Dermis microvascular lymphatic vessel endothelial cell (primary cell): ENCODE results near the gene ECI1. TPM values are rescaled to one million over a fixed set of nuclear protein-coding genes. Genes with fewer than 3 reads are reported as not detected.

Source experiments
- DNase-seq, 2 donors: peaks; one replicate each; pipeline versions ENCODE4 v3.0.0 to v3.0.0-alpha.2; 2010; ENCODE audit warnings: low read depth in 2 of 2
- total RNA-seq: library from RNA; depleted of rRNA; stranded (reverse); fragments of >200 nt; gene quantifications from 2 replicates; pipeline ENCODE4 v1.2.1, GENCODE V29; 2014

Gene ECI1
- total RNA-seq, 1 donor from 2014 or later, result 31.8 TPM

DNA sequence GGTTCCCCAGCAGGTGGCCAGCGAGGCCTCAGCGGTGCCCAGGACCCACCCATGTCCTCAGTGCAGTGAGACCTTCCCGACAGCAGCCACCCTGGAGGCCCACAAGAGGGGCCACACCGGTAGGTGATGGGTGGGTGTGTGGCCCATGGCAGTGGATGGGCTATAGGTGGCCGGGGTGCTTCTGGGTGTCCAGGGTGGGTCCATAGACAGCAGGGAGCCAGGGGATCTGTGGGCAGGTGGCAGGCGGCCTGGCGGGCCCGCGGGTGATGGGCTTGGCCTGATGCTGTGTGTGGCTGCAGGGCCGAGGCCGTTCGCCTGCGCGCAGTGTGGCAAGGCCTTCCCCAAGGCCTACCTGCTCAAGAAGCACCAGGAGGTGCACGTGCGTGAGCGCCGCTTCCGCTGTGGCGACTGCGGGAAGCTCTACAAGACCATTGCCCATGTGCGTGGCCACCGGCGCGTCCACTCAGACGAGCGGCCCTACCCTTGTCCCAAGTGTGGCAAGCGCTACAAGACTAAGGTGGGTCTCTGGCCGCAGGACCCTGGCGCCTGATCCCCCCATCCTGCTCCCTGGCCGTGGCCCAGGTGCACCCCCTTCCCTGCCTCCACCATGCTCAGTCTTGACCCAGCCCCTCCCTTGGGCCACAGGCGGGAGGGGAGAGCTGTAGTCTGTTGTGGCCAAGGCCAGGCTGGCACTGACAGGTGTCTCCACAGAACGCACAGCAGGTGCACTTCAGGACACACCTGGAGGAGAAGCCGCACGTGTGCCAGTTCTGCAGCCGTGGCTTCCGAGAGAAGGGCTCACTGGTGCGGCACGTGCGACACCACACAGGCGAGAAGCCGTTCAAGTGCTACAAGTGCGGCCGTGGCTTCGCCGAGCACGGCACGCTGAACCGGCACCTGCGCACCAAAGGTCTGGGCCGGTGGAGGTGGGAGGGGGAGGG, 17.2 kb downstream of the ECI1 start:
- no peak for DNase-seq

DNA sequence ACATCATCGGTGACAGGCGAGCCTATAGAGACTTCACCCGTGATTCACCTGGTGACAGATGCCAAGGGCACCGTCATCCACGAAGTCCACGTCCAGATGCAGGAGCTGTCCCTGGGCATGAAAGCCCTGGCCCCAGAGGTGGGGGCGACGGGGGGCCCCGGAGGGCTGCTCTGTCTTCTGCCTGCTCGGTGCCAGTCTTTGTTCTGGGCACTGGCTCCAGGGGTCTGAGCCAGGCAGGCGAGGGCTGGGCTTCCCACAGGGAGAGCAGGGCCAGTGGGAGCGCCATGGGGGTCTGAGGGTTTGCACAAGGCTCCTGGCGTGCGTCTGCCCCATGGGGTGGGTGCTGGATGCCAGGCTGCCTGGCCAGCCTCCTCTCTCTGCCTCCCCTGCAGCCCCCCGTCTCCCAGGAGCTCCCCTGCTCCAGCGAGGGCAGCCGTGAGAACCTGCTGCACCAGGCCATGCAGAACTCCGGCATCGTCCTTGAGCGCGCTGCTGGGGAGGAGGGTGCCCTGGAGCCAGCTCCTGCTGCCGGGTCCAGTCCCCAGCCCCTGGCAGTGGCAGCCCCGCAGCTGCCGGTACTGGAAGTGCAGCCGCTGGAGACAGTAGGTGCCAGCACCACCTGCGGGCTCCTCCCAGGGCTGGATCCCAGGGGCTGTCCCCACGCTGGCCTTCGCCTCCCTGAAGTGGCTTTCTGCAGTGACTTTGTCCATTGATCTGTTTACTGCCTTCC, 18.2 kb downstream of the ECI1 start:
- no peak for DNase-seq

DNA sequence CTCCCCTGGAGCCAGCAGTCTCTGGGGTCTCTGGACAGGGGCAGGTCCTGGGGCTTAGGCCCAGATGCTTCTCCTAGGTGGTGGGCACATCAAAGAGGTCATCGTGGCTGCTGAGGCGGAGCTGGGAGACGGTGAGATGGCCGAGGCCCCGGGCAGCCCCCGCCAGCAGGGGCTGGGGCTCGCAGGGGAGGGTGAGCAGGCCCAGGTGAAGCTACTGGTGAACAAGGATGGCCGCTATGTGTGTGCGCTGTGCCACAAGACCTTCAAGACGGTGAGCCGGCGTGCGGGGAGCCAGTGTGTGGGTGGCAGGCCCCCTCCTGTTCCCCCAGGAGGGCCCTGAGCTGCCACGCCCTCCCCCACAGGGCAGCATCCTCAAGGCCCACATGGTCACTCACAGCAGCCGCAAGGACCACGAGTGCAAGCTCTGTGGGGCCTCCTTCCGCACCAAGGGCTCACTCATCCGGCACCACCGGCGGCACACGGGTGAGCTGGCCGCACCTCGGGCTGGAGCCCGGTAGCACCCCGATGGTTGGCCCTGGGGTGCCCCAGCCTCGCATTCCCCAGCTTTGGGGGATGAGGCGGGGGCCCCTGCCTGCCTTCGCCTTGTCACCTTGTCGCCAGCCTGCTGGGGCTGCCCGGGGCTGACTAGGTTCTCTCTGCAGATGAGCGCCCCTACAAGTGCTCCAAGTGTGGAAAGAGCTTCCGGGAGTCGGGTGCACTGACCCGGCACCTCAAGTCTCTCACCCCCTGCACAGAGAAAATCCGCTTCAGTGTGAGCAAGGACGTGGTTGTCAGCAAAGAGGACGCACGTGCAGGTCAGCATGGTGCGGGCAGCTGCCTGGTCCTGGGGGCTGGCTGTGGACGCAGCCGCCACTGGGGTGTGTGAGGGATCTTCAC, 19.0 kb downstream of the ECI1 start:
- DNase-seq, result no peak

DNA sequence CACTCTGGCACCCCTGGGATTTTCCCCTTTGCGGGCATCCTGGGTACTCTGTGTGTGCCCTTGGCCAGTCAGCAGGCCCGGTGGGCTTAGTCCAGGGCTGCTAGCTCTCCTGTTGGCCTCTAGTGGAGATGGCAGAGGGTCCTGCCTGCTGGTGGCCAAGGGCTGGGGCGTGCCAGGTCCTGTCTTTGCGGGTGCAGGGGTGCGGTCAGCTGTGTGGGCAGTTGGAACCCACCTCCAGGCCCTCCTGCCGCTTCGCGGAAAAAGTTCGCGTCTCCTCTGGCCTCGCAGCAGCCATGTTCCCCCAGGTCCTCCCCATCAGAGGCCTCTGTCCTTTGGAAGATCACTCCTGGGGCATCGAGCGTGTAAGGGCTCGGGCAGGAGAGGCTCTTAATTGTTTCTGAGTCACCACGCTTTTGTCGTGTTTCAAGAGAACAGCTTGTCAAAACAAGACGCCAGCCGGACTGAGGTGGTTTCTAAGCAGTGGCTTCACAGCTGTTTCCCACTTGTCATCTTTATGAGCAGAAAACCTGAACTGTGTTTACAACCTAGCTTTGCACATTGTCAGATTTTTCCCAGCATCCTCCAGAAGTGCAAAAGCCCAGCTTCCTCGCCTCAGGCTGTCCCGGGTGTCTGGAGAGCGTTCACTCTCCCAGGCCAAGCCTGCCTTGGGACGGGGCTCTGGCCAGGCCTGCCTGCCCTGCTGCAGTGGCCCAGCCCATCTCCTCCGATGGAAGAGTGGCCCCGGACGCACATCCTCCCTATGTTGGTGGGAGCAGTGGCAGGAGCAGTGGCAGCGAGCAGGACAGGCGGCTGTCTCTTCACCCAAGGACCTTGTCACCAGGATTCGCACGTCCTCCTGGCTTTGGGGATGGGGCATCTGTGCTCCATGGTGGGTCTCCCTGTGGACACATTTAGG, 20.1 kb downstream of the ECI1 start:
- no peak for DNase-seq

DNA sequence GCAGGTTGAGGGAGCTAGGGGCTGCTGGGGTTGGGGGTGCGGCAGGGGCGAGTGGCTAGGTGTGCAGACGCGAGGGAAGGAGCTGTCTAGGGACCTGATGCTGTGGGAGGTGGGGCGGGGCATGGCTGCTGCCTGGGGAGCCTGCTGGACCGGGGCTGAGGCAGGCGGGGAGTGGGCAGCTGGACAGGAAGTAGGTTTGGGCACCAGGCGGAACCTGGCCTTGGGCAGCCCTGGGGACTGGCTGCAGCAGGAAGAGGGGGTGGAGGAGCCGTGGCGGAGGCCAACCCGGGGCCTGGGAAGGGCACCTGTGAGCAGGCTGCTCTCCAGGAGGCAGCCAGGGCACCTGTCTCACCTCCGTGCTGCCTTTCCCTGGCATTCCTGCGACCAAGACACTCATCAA, 21.0 kb downstream of the ECI1 start:
- no peak for DNase-seq

DNA sequence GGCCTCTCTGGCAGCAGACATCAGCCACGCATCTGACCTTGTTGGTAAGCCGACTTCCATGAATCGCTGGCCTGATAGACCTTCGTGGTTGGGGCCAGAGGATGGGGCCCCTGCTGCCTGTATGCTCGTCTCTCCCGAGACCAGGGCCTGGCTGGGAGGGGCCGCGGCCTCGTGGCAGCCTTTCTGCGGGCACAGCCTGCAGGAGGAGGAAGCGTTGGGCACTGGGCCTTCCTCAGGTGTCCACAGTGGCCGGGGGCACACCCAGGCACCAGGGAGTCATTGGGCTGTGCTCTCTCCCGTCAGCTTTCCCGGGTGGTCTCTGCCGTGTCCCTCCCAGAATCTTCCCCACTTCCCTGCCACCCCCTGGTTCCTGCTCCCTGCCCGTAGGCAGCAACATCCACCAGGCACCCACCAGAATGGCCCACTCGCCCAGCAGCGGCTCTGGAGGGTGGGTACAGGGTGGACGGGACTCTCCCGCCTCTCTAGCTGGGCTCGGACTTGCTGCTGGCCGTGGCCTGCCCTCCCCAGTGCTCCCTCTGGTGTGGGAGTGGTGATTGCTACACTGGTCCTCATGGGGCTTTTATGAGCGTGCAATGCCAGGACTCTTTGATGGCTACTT, 21.6 kb downstream of the ECI1 start:
- no peak for DNase-seq

DNA sequence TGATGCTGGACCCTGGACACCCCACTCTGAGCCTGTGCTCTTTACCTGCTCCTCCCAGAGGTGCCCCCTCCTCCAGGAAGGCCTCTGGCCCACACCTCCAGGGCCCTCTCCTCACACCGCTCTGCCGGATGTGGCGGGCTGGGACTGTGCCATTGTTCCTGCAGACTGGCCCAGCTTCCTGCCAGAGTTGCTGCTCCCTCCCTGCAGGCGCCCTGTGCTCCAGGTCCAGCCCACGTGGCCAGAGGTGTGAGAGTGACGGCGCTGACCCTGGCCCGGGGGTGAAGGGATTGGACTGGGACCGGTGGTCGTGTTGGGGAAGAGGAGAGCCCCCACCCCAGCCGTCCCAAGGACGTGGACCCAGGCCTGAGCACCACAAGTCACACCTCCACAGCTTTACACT, 22.3 kb downstream of the ECI1 start:
- DNase-seq, result no peak

DNA sequence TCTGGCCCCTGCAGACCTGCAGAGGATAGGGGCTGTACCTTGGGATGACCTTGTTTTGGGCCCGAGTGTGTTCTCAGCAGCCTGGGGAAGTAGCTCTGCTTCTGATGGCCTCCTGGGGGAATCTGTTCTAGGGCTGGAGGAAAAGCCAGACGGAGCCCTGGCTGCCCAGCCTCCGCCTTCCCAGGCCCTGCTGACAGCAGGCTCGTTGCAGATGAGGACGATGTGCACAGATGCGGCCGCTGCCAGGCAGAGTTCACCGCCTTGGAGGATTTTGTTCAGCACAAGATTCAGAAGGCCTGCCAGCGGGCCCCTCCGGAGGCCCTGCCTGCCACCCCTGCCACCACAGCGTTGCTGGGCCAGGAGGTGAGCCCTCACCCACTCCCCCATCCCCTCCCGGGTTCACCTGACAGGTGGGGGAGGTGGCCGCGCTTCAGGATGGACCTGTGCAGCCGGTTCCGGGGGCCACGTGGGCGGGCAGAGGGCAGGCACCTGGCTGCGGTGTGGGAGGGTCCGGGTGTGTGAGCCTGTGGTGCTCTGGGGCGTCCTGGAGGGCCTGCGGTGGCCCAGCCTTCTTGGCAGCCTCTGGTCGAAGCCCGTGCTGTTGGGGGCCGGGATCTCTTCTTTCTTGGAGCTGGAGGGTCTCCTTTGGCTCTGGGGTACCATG, 23.1 kb downstream of the ECI1 start:
- no peak for DNase-seq

DNA sequence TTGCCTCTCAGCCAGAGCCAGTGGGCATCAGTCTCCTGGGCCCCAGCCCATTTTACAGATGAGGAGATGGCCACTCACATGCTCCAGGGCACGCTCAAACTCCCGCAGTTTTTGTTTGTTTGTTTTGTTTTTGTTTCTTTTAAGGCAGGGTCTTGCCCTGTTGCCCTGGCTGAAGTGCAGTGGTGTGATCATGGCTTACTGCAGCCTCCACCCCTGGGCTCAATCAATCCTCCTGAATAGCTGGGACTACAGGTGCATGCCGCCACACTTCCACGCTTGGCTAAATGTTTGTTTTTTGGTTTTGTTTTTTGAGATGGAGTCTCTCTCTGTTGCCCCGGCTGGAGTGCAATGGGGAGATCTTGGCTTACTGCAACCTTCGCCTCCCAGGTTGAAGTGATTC, 24.5 kb downstream of the ECI1 start:
- no peak for DNase-seq

DNA sequence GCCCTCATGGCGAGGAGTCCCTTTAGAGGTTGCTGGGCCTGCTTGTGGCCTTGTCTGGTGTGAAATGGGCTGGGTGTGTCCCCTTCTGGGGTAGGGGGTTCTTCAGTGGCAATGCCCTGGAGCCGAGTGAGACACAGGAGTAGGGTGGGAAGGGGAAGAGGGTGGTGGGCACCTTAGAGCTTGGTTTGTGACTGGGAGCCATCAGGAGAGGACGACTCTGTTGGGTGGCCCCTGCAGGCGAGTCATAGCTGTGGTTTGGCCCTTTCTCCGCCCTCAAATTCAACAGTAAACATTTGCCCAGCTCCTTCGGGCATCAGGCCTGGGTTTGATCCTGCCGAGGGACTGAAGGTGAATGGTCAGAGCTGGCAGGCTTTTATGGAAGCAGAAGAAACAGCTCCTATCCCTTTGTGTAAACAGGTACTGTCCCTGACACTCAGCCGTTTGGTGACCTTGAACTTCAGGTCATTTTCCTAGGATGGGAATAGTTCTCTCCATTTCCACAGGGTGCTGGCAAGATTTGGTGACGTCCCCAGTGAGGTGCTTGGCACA, 25.1 kb downstream of the ECI1 start:
- no peak for DNase-seq

DNA sequence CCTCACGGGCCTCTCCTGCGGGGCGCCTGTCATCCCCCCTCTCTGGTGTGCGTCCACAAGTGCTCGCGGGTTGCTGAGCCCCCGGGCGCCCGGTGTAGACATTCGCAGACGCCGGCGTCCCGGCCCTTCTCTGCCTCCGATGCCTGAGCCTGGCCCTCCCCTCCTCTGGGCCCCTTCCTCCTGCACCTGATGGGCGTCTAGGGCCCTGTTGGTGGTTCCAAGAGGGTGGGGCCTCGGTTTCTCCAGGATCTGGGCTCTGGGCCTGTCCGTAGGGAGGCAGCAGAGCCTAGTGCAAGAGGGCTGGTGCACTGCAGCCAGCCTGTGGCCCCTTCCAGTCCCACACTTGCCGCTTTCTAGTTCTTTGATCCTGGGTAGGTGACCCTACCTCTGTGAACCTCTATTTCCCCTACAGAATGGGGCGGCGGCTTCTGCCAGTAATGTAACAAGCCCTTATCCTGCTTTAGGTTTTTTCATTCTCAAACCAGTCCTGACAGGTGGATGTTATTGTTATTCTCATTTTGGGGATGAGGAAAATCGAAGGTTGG, 27.4 kb downstream of the ECI1 start:
- peak; percentile 41 to 81 for DNase-seq

DNA sequence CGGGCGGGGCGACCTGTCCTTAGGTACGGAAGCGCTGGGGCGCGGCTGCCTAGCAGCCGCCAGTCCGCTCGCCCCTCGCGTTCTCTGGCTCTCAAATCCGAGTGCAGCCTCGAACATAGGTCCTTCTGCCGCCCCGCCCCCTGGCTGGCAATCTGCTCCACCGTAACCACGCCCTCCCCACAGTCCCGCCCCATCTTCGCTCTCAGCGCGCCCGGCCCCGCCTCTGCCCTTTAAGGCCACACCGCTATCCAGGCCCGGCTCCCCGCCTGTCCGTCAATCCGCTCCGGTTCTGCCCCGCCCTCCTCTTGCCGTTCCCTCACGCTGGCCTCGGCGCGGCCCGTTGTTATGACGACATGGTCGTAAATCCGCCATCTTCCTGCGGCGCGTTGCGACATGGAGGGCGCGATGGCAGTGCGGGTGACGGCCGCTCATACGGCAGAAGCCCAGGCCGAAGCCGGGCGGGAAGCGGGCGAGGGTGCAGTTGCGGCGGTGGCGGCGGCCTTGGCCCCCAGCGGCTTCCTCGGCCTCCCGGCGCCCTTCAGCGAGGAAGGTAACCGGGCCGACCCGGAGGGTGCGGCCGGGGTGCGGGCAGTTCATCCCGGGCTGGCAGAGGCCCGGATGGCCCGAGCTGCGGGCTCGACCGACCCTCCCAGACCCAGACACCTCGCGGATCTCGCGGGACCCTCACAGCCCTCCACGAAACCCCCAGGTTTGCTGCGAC, 28.0 kb downstream of the ECI1 start, which contains the start of gene E4F1:
Gene E4F1 (plus strand): TSS at position 371 of the 721 bp plus-strand sequence. CDS start 23 bp downstream, at position 394.
- DNase-seq, result peak; percentile 98 to 100

DNA sequence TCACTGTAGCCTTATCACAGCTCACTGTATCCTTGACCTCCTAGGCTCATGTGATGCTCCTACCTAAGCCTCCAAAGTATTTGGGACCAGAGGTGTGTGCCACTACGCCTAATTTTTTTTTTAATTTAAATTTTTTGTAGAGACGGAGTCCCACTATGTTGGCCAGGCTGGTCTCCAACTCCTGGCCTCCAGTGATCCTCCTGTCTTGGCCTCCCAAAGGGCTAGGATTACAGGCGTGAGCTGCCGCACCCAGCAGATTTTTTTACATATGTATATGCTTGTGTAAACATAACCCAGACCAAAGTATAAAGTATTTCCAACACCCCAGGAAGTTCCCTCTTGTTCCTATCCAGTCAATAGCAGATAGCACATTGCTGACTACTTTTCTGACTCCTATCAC, 35.1 kb downstream of the ECI1 start:
- DNase-seq, result no peak

DNA sequence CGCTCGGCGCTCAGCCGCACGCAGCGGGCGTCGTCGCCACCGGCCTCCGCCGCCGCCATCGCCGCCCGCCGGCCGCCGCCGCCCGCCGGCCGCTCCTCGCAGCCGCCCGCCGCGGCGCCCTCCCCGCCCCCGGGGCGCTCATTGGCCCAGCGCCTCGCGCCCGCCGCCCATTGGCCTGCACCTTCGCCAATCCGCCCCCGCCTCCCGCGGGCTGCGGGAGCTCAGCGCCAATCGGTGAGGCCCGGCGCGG, 36.7 kb downstream of the ECI1 start, which contains the start of gene PGP:
Gene PGP (minus strand): TSS at position 122 of the 250 bp plus-strand sequence. CDS start 63 bp downstream, at position 59.
- no peak for DNase-seq

DNA sequence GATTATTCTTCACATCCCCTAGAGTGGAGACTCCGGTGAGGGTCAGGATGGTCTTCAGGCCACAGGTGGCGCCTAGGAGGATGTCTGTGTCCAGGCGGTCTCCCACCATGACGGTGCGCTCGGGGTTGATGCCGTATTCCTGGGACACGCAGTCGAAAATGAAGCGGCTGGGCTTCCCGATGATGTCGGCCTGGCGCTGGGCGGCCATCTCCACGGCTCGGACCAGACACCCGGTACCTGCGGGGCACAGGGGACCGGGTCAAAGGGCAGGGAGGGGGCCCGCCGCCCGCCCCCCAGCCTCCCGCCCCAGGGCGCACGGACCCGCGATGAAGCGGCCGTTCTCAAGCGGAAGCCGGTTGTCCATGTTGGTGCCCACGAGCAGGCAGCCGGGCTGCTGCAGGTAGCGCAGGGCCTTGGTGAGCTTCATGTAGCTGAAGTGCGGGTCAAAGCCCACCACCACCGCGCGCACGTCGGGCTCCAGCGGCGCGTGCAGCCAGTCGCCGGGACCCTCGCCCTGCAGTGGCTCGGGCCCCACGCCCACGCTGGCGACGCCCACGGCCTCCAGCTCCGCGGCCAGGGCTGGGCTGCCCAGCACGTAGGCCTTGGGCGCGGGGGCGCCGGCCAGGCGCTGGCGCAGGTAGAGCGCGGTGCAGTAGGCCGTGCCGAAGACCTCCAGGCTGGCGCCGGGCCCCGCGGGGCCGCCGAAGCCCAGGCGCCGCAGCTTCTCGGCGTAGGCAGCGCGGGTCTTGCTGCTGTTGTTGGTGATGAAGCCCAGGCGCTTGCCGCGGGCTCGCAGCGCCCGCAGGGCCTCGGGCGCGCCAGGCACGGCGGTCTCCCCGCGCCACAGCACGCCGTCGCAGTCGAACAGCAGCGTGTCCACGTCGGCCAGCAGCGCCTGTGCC, 37.3 kb downstream of the ECI1 start:
- DNase-seq, result peak in 1 of 2 donors; percentile 29

DNA sequence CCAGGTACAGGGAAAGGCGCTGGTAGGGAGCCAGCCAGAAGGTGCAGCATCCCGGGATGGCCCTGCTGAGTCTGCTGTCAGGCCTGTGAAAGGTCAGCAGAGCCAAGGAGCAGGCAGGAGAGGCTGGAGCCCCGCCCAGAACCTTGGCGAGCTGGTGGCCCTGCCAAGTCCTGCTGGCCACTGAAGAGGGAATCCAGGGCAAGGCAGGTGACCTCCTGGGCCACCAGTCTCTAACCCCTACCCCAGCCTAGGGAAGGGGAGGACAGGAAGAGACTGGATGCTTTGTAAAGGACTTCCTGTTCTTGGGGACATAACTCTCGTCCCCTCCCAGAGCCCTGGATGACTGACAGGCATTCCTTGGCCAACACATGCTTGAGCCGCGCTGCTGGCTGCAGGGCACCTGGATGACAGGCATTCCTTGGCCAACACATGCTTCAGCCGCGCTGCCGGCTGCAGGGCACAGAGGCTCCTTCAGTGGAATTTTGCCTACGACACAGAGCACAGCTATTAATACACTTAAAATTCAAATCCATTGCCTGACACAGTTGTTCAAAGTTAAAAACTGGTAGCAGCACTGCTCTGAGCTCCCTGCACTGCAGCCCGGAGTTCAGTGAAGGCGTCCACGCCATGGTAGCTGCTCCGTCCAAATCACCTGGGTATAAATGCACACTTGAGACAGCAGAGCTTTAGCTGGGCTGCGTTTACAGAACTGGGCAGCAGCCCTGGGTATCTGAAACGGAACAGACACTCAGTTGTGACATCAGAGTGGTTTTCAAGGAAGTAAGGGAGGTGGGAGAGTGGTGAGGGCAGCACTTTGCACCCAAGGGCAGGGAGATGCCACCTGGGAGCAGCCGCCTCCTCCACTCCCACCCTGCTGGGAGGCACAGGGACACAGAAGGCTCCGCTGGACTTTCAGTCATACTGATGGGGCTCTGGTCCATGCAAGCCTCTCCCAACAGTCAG, 38.7 kb downstream of the ECI1 start:
- DNase-seq, result no peak
